ENCODE measurements around the gene MAN2A1.

DNA sequence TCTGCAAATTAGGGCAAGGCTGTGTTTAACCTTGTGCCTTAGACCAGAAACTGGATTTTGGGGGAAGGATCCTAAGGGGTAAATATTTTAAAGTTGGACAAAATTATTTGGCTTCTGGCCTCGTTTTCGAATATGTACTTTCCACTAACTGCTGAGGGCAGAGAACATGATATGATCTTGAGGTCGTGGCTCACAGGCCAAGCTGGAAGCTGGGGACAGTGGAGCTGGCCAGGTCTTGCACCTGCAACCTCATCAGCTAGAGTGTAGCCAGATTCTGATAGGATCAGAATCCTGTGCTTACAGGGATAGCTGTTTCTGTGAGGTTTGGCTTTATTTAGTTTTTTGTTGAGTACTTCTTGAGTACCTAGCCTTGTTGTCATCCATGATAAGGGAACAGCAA is 24.9 kb downstream of the MAN2A1 start:
- TF ChIP-seq CTCF (IDR thresholded peaks at IDR 0.05; ENCODE audit: low read length), result no peak
- no peak for TF ChIP-seq EZH2 (IDR thresholded peaks at IDR 0.05; ENCODE audit: borderline replicate concordance, low read length)
